Measurements from ENCODE around the gene KIF26B. TPM values are rescaled to one million over a fixed set of nuclear protein-coding genes. Genes with fewer than 3 reads are reported as not detected.

Gene KIF26B
- total RNA-seq, 1 donor from 2014 or later: 3.4 TPM

GRCh38 chr1:245458234-245458633 is 303.4 kb downstream of the KIF26B start:
- H3K27ac Mint-ChIP-seq (ENCODE audit: unreplicated experiment): no peak overlapping the region

GRCh38 chr1:245458761-245459174 is 304.0 kb downstream of the KIF26B start:
- Mint-ChIP-seq H3K4me1 (ENCODE audit: unreplicated experiment) (no peaks in the 10 kb centered on the region), H3K9me3 (ENCODE audit: unreplicated experiment) (no peaks in the 10 kb centered on the region), H3K4me3 (ENCODE audit: unreplicated experiment) (no peak overlapping the region), H3K36me3 (ENCODE audit: low read depth, unreplicated experiment) (no peaks in the 10 kb centered on the region), H3K27me3 (ENCODE audit: unreplicated experiment) (peaks cover 2% of the 10 kb centered on the region), H3K27ac (ENCODE audit: unreplicated experiment) (no peak overlapping the region)
- TF ChIP-seq, protein P1, sequence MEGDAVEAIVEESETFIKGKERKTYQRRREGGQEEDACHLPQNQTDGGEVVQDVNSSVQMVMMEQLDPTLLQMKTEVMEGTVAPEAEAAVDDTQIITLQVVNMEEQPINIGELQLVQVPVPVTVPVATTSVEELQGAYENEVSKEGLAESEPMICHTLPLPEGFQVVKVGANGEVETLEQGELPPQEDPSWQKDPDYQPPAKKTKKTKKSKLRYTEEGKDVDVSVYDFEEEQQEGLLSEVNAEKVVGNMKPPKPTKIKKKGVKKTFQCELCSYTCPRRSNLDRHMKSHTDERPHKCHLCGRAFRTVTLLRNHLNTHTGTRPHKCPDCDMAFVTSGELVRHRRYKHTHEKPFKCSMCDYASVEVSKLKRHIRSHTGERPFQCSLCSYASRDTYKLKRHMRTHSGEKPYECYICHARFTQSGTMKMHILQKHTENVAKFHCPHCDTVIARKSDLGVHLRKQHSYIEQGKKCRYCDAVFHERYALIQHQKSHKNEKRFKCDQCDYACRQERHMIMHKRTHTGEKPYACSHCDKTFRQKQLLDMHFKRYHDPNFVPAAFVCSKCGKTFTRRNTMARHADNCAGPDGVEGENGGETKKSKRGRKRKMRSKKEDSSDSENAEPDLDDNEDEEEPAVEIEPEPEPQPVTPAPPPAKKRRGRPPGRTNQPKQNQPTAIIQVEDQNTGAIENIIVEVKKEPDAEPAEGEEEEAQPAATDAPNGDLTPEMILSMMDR (IDR thresholded peaks at IDR 0.05; ENCODE audit: unreplicated experiment): no peak
- DNase-seq (ENCODE audit: low spot score): no peak

More at GRCh38 chr1:245458234-245458633, 303.4 kb downstream of the KIF26B start:
- DNase-seq (ENCODE audit: low spot score): no peak
- peaks cover 2% of the 10 kb centered on the region for H3K27me3 Mint-ChIP-seq (ENCODE audit: unreplicated experiment)
- H3K4me1 Mint-ChIP-seq (ENCODE audit: unreplicated experiment): no peaks in the 10 kb centered on the region
- H3K9me3 Mint-ChIP-seq (ENCODE audit: unreplicated experiment): no peaks in the 10 kb centered on the region
- no peaks in the 10 kb centered on the region for H3K36me3 Mint-ChIP-seq (ENCODE audit: low read depth, unreplicated experiment)
- H3K4me3 Mint-ChIP-seq (ENCODE audit: unreplicated experiment): no peak overlapping the region
- TF ChIP-seq, protein P1 (IDR thresholded peaks at IDR 0.05; ENCODE audit: unreplicated experiment): no peak

DNA sequence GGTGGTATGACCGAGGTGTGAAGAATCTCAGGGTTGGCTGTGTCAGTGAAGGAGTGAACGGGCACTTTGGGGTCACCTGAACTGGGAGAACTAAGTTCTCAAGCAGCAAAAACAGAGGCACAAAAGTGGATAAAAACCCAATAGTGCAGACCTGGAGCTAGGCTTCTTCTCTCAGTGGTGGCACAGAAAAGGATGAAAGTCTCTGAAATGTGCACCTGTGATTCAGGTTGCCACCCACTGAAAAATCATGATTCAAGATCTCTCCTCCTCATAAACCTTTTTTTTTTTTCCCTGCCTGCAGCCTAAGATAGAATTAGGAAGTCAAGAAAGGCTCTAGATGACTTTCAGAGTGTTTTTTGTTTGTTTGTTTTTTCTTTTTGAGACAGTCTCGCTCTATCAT is 304.8 kb downstream of the KIF26B start:
- Mint-ChIP-seq H3K36me3 (ENCODE audit: low read depth, unreplicated experiment) (no peaks in the 10 kb centered on the region), H3K9me3 (ENCODE audit: unreplicated experiment) (no peaks in the 10 kb centered on the region), H3K27ac (ENCODE audit: unreplicated experiment) (no peak overlapping the region), H3K27me3 (ENCODE audit: unreplicated experiment) (peaks cover 6% of the 10 kb centered on the region), H3K4me1 (ENCODE audit: unreplicated experiment) (peaks cover 4% of the 10 kb centered on the region), H3K4me3 (ENCODE audit: unreplicated experiment) (no peak overlapping the region)
- TF ChIP-seq, protein P1 (IDR thresholded peaks at IDR 0.05; ENCODE audit: unreplicated experiment): no peak
- DNase-seq (ENCODE audit: low spot score): no peak

DNA sequence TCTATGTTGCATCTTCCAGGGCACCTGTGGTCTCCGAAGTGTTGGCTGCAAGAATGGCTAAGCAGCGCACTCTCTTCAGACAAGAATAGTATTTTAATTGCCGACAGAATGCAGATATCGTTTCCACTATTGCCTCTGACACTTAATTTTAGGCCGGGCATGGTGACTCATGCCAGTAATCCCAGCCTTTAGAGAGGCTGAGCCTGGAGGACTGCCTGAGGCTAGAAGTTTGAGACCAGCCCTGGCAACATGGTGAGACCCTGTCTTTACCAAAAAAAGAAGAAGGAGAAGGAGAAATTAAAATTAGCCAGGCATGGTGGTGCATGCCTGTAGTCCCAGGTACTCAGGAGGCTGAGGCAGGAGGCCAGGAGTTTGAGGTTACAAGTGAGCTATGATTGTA is 306.9 kb downstream of the KIF26B start:
- H3K27ac Mint-ChIP-seq (ENCODE audit: unreplicated experiment): no peak overlapping the region
- no peak overlapping the region for H3K4me3 Mint-ChIP-seq (ENCODE audit: unreplicated experiment)
- TF ChIP-seq, protein P1 (IDR thresholded peaks at IDR 0.05; ENCODE audit: unreplicated experiment): no peak
- peaks cover 4% of the 10 kb centered on the region for H3K4me1 Mint-ChIP-seq (ENCODE audit: unreplicated experiment)
- no peak for DNase-seq (ENCODE audit: low spot score)
- no peaks in the 10 kb centered on the region for H3K36me3 Mint-ChIP-seq (ENCODE audit: low read depth, unreplicated experiment)
- H3K27me3 Mint-ChIP-seq (ENCODE audit: unreplicated experiment): peaks cover 6% of the 10 kb centered on the region
- H3K9me3 Mint-ChIP-seq (ENCODE audit: unreplicated experiment): no peaks in the 10 kb centered on the region

- Mint-ChIP-seq H3K4me3 (ENCODE audit: unreplicated experiment) (no peak overlapping the region), H3K27me3 (ENCODE audit: unreplicated experiment) (peaks cover 6% of the 10 kb centered on the region), H3K27ac (ENCODE audit: unreplicated experiment) (no peak overlapping the region), H3K36me3 (ENCODE audit: low read depth, unreplicated experiment) (no peaks in the 10 kb centered on the region), H3K4me1 (ENCODE audit: unreplicated experiment) (peaks cover 4% of the 10 kb centered on the region), H3K9me3 (ENCODE audit: unreplicated experiment) (no peaks in the 10 kb centered on the region)
- DNase-seq (ENCODE audit: low spot score): no peak
- TF ChIP-seq, protein P1 (IDR thresholded peaks at IDR 0.05; ENCODE audit: unreplicated experiment): no peak
These were observed 307.4 kb downstream of the KIF26B start for GRCh38 chr1:245462161-245462560.
